Skeletal muscle tissue (tissue), 4 donors: ENCODE results near the gene LEMD2. TPM values are rescaled to one million over a fixed set of nuclear protein-coding genes. Genes with fewer than 3 reads are reported as not detected.

Experiments used
- H3K27ac ChIP-seq: one replicate; pipeline ENCODE4 v1.7.0; 2013; ENCODE audit warnings: mild to moderate bottlenecking, low read depth, low read length, inconsistent platforms
- H3K27me3 ChIP-seq, 3 donors: one replicate each; pipeline ENCODE4 v1.7.0; 2013; ENCODE audit warnings: low read length in 3 of 3; ENCODE audit not compliant: control insufficient read depth in 3 of 3, insufficient read depth in 3 of 3
- H3K36me3 ChIP-seq, 3 donors: one replicate each; pipeline ENCODE4 v1.7.0; 2013; ENCODE audit warnings: low read length in 3 of 3; ENCODE audit not compliant: control insufficient read depth in 3 of 3, insufficient read depth in 3 of 3
- H3K4me1 ChIP-seq, 3 donors: one replicate each; pipeline ENCODE4 v1.7.0; 2013; ENCODE audit warnings: low read length in 3 of 3, mild to moderate bottlenecking in 3 of 3; ENCODE audit not compliant: control insufficient read depth in 3 of 3, insufficient read depth in 3 of 3
- H3K4me3 ChIP-seq, 3 donors: one replicate each; pipeline ENCODE4 v1.7.0; 2013; ENCODE audit warnings: low read length in 3 of 3
- H3K9ac ChIP-seq, 3 donors: one replicate each; pipeline ENCODE4 v1.7.0; 2013; ENCODE audit warnings: low read length in 3 of 3, mild to moderate bottlenecking in 3 of 3, moderate library complexity in 2 of 3, low read depth in 1 of 3
- H3K9me3 ChIP-seq, 3 donors: one replicate each; pipeline ENCODE4 v1.7.0; 2013; ENCODE audit warnings: low read length in 3 of 3; ENCODE audit not compliant: control insufficient read depth in 3 of 3
- total RNA-seq: library from RNA; depleted of rRNA; stranded (reverse); fragments of >200 nt; gene quantifications from one replicate; pipeline ENCODE4 v1.2.3, GENCODE V29; 2014
- donor health status: Osteomylitis.

The LEMD2 gene
- total RNA-seq, 1 donor from 2014 or later = 21.9 TPM

GRCh38 chr6:33777398-33778388, 11.2 kb downstream of the LEMD2 start:
- peaks cover 78 to 90% (median 86%) of the 10 kb centered on the region in 3 donors for H3K36me3 ChIP-seq
- no peaks in the 10 kb centered on the region for H3K9me3 ChIP-seq

GRCh38 chr6:33776764-33777163, 12.2 kb downstream of the LEMD2 start:
- no peak overlapping the region for H3K27ac ChIP-seq
- H3K4me1 ChIP-seq = peaks cover 7 to 9% (median 9%) of the 10 kb centered on the region in 3 donors
- H3K36me3 ChIP-seq = peaks cover 76 to 88% (median 84%) of the 10 kb centered on the region in 3 donors
- H3K4me3 ChIP-seq = no peak overlapping the region
- no peak overlapping the region for H3K9ac ChIP-seq
- no peaks in the 10 kb centered on the region for H3K9me3 ChIP-seq
- no peaks in the 10 kb centered on the region for H3K27me3 ChIP-seq

More at GRCh38 chr6:33777398-33778388, 11.2 kb downstream of the LEMD2 start:
- H3K27ac ChIP-seq = no peak overlapping the region
- H3K4me3 ChIP-seq = no peak overlapping the region
- no peak overlapping the region for H3K9ac ChIP-seq
- H3K27me3 ChIP-seq = no peaks in the 10 kb centered on the region
- peaks cover 0 to 7% (median 0%) of the 10 kb centered on the region in 3 donors for H3K4me1 ChIP-seq

GRCh38 chr6:33776186-33776585, 12.7 kb downstream of the LEMD2 start:
- Histone ChIP-seq H3K9ac (no peak overlapping the region), H3K36me3 (peaks cover 74 to 86% (median 81%) of the 10 kb centered on the region in 3 donors), H3K4me1 (peaks cover 13 to 14% (median 13%) of the 10 kb centered on the region in 3 donors), H3K9me3 (no peaks in the 10 kb centered on the region), H3K27me3 (no peaks in the 10 kb centered on the region), H3K27ac (no peak overlapping the region), H3K4me3 (no peak overlapping the region)

GRCh38 chr6:33774774-33775173, 14.2 kb downstream of the LEMD2 start:
- Histone ChIP-seq H3K27ac (no peak overlapping the region), H3K9ac (no peak overlapping the region), H3K36me3 (peaks cover 64 to 73% (median 72%) of the 10 kb centered on the region in 3 donors), H3K9me3 (no peaks in the 10 kb centered on the region), H3K4me1 (peaks cover 27 to 28% (median 27%) of the 10 kb centered on the region in 3 donors), H3K27me3 (no peaks in the 10 kb centered on the region), H3K4me3 (no peak overlapping the region)

GRCh38 chr6:33772902-33773472, 15.9 kb downstream of the LEMD2 start:
- Histone ChIP-seq H3K9ac (no peak overlapping the region), H3K36me3 (peaks cover 46 to 55% (median 54%) of the 10 kb centered on the region in 3 donors), H3K9me3 (no peaks in the 10 kb centered on the region)

GRCh38 chr6:33772082-33772830, 16.7 kb downstream of the LEMD2 start:
- Histone ChIP-seq H3K4me1 (peaks cover 36 to 50% (median 39%) of the 10 kb centered on the region in 3 donors), H3K9ac (peak overlapping the region in 2 of 3 donors; percentile 57 to 69), H3K36me3 (peaks cover 39 to 47% (median 47%) of the 10 kb centered on the region in 3 donors), H3K4me3 (peak overlapping the region in 1 of 3 donors; percentile 58), H3K27me3 (no peaks in the 10 kb centered on the region), H3K27ac (peak overlapping the region; percentile 26), H3K9me3 (no peaks in the 10 kb centered on the region)

More at GRCh38 chr6:33772902-33773472, 15.9 kb downstream of the LEMD2 start:
- H3K4me1 ChIP-seq = peaks cover 36 to 45% (median 36%) of the 10 kb centered on the region in 3 donors
- no peak overlapping the region for H3K27ac ChIP-seq
- H3K27me3 ChIP-seq = no peaks in the 10 kb centered on the region
- H3K4me3 ChIP-seq = no peak overlapping the region

GRCh38 chr6:33771146-33772081, 17.5 kb downstream of the LEMD2 start:
- Histone ChIP-seq H3K9ac (peak overlapping the region; percentile 4 to 74 (median 57)), H3K4me3 (peak overlapping the region in 2 of 3 donors; percentile 27 to 58)

GRCh38 chr6:33770833-33771145, 18.1 kb downstream of the LEMD2 start:
- Histone ChIP-seq H3K27ac (peak overlapping the region; percentile 10), H3K36me3 (peaks cover 24 to 33% (median 32%) of the 10 kb centered on the region in 3 donors), H3K27me3 (no peaks in the 10 kb centered on the region), H3K9ac (peak overlapping the region; percentile 1 to 74 (median 4)), H3K4me3 (no peak overlapping the region), H3K4me1 (peaks cover 36 to 50% (median 39%) of the 10 kb centered on the region in 3 donors), H3K9me3 (no peaks in the 10 kb centered on the region)

More at GRCh38 chr6:33771146-33772081, 17.5 kb downstream of the LEMD2 start:
- Histone ChIP-seq H3K27me3 (no peaks in the 10 kb centered on the region), H3K36me3 (peaks cover 31 to 39% (median 38%) of the 10 kb centered on the region in 3 donors), H3K27ac (peak overlapping the region; percentile 26), H3K9me3 (no peaks in the 10 kb centered on the region), H3K4me1 (peaks cover 36 to 50% (median 39%) of the 10 kb centered on the region in 3 donors)
